Activated naive CD4-positive, alpha-beta T cell treated with anti-CD3 and anti-CD28 coated beads, Interleukin-2, amount 50 U/mL, for 16 hours (primary cell): ENCODE results near the gene KRR1.
A peak's percentile ranks its signal among the peaks of the same experiment; 100 is the strongest.

Experiments
- DNase-seq: peaks from one replicate; pipeline ENCODE4 v3.0.0-alpha.2; 2020

KRR1 gene

DNA sequence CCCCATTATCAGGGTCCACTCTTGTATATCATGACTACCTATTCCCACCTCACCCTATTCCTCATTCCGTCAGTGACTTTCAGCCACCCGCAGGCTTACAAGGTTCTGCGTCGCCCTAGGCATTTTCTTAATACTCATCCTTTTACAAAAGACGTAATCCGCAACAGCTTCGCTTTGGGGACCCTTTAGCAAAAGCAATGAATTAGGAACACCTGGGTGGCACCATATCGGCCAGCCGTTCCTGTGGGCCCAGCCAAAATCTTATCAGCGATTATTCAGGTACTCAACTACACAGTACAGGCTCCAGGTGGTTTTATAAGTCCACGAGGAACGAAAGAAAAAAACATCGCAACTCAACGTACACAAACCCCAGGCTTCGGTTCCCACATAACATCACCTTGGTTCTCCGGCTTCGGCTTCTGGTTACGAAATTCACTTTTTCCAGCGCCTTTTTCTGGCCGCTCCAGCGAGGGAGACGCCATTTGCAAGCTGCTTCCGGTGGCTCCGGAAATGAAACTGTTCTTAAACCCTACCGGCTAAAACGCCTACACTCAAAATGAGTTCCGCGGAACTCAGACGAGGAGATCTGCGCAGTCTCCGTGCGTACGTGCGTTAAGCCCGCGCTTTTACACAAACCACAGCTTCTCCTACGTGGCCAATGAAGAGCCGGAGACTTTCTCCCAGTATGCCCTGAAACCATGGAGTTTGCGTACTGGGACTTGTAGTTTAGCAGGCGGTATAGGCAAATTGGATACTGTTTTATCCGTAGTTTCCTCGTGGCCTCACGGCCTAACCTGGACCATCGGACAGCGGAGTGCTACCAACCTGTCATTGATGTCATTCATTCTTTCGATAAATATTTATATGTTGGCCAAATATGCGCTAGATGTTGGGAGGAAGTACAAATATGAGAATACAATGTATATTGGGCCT is at the start of gene KRR1:
TSS of gene KRR1 (minus strand) at position 494 of the 933 bp plus-strand sequence. CDS start at position 482, 12 bp downstream.
- peak; percentile 87 for DNase-seq

DNA sequence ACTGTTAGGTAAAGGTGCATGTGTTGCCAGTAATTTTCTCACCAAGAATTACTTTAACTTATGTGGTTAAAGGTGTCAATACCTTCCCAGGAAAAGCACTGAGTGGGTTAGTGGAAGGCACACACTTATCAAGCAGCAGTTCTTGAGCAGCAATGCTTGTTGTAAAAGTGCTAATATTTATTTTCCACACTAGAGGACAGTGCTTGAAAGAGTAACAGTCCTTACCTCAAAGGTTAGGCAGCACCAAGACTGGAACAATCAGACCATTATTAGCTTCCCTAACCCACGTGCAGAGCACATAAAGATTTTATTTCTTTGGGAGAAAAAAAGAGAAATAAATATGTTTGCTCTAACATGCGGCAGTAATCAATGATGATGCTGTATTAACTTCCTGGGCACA is 48.8 kb upstream of the KRR1 start:
- DNase-seq, result no peak

DNA sequence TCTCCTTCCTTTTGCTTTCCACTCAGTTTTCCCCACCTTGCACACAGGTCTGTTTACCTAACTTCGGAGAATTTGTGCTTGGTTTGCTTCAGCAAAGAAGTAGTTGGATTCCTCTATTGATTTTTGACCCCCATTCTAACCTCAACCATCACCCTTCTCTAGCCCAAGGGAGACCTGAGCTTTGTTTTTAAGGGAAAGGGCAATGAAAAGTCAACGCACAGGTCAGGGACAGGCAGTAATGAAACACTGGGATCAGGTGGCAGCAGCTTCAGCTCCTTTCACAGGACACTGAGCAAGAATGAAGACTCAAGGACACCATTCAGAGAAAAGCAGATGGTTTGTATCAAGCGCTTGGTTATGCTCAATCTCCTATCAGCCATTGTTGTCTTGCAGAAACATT is 46.9 kb upstream of the KRR1 start:
- DNase-seq, result no peak

DNA sequence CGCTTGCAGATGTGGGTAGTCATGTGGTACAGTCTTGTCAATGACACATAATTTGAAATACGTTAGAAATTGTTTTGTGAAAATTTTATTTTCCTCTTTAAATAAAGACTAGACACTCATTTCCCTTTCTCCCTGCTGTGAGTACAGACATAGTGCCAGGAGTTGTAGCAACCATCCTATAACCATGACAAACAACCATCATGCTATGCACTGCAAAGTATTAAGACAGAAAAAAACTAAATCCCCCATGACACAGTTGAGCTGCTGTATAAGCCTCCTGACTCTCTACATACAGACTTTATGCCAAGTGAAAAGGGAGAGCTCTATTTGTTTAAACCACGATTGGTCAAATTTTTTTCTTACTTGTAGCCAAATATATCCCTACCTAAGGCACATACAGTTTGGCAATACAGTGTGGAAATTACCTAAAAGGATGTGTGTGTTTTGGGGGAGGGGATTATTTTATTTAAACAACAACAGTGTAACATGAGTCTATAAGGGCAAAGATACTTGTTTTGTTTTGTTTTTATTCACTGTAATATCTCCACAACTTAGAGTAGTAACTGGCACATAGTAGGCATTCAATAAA is 45.0 kb upstream of the KRR1 start:
- DNase-seq, result no peak

GRCh38 chr12:75554556-75554880 is 43.1 kb upstream of the KRR1 start:
- no peak for DNase-seq

- DNase-seq, result no peak
These were observed 42.6 kb upstream of the KRR1 start for GRCh38 chr12:75553836-75554555.

DNA sequence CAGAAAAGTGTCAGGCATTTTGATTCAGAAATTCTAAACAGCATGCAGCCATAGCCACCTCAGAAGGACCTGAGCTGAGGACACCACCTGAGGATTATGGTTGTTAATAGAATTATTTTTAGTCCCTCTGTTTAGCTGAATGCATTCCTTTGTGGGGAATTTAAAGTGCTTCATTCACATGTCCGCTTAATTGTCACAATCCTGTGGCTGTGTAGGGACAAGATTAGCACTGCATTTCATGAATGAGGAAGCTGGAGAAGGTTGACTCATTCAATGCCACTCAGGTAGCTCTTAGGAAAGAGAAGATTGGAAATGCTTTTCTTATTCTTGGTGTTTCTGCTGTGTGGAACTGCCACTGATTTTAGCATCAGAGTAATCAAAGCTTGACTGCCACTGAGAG is 42.0 kb upstream of the KRR1 start:
- no peak for DNase-seq

GRCh38 chr12:75551477-75551876 is 40.1 kb upstream of the KRR1 start:
- DNase-seq, result no peak

- DNase-seq, result no peak
These were observed 39.2 kb upstream of the KRR1 start for GRCh38 chr12:75550401-75551240.

- DNase-seq, result no peak
These were observed 38.6 kb upstream of the KRR1 start for GRCh38 chr12:75549989-75550388.

- DNase-seq, result no peak
These were observed 37.5 kb upstream of the KRR1 start for GRCh38 chr12:75548879-75549278.

DNA sequence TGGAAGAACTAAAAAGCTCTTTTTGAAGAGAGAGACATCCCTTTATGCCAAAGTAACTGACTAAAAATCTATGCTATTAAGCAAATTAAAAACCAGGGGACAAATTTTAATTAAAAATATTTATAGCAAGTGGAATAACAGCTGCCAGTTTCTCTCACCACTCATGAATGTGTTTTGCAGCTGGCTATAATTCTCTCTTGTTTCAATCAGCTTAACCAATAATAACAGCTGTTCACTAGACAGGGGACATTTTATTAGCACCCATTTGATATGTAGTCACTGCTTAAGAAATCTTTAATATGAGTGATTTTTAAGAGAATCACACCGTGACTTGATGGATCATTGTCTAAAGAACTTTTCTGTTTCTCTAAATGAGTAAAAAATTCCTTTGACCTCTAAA is 34.2 kb upstream of the KRR1 start:
- DNase-seq, result no peak

DNA sequence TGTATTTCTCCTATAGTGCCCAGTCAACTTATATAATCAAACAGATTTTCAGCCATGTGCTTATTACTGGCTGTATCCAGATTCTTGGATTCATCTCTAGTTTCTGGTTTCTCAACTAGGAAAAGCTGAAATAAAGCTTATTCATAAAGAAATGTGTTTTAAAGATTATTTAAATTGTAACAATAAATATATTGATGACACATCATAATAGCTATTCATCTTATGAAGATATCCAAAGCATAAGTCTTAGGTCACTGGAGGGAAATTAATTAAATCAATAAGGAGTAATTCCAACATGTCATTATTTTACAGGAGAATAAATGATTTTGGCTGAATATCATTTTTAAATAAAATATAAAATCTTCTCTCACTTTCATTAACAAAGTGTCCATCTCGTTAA is 32.1 kb upstream of the KRR1 start:
- DNase-seq, result no peak

DNA sequence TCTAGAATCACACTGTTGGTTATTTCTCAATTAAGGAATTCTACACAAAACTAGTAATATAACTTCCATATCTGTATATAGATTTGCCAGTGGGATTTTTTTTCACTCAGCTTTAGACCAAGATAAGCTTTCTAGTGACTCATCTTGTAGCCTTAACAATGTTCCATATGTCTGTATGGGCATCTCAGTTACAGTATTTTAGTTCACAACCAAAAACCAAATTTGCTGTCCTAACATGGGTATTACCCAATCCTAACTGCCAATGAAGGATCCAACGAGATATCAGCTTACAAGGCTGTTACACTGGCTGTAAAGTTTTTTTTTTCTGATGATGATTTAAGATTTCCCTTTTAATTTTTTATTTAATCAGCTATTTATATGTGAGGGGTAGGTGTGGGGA is 31.5 kb upstream of the KRR1 start:
- DNase-seq, result no peak

DNA sequence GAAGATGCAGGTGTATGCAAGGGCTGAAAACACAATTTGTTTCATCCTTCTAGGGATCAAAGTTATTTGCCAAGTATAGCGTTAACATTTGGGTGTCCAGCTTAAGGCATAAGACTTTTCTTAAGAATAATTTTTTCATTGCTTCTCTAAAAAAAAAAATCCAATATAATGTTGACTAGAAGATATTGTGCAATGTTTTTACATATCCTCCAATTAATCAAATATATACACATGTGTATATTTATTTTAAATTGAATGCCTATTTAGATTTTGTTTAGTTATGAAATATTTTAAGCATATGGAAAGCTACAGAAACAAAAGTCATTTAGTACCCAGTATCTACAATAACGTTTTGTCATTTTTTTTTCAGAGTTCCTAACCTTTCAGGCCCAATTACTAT is 28.5 kb upstream of the KRR1 start:
- no peak for DNase-seq

- DNase-seq, result no peak
These were observed 21.8 kb upstream of the KRR1 start for GRCh38 chr12:75533239-75533638.

DNA sequence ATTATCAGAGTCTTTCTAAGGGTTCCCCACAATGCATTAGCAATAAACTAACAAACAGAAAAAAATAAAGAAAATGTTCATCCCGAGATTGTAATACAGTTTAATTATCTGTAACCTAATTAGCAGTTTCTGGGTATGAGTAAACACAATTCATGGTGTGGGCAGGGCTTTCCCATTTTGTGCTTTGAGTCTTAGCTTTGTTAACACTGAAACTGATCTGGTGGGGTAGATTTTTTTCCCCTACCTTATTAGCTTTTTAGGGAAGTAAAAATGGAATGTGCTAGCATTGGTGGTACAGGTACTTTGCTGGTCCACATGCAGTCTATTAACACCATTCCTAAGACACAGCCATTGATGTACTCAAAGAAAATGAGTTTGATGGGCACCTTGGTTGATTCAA is 18.4 kb upstream of the KRR1 start:
- no peak for DNase-seq

- no peak for DNase-seq
These were observed 17.9 kb upstream of the KRR1 start for GRCh38 chr12:75529316-75529715.

DNA sequence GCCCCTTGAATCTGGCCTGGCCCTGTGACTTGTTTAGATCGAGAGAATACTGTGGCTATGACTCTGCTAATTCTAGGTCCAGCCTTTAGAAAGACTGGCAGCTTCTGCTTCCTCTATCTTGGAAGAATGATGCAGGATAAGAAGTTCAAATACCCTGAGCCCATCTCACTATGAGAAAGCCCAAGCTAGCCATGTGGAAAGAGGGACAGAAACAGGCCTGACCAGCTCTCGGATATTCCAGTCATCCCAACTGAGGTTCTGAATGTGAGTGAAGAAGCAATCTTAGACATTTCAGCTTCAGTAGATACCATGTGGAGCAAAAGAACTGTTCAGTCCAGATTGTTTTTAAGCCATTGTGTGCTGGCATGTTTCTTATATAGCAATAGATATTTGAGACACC is 17.3 kb upstream of the KRR1 start:
- no peak for DNase-seq

- no peak for DNase-seq
These were observed 16.9 kb upstream of the KRR1 start for GRCh38 chr12:75528272-75528671.

DNA sequence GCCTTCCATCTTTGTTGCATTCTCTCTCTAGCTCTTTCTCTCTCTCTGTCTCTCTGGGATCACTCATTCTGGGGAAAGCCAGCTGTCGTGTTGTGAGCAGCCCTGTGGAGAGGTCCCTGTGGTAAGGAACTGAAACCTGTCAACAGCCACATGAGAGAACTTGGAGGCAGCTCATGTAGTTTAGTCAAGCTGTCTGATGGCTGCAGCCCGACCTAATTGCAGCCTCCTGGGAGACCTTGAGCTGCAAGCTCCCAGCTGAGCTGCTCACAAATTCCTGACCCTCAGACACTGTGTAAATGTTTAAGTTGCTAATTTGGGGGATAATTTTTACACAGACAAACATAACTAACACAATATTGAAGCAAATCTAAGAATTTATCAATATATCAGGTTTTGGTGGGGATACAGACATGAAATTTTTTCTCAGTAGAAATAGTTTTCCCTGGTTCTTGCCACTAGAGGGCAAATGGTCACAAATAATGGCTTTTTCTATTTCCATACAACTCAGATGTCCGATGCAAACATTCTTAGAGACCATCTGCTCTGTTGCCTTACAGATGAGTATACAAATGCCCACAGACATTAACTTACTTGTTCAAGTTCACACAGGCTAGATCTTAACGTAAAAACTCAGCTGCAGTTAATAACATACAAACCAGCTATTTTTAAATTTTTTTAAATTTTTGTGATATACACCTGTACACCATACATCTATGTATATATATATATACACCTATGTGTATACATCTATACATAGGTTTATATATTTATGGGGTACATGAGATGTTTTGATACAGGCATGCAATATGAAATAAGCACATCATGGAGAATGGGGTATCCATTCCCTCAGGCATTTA is 15.5 kb upstream of the KRR1 start:
- no peak for DNase-seq

DNA sequence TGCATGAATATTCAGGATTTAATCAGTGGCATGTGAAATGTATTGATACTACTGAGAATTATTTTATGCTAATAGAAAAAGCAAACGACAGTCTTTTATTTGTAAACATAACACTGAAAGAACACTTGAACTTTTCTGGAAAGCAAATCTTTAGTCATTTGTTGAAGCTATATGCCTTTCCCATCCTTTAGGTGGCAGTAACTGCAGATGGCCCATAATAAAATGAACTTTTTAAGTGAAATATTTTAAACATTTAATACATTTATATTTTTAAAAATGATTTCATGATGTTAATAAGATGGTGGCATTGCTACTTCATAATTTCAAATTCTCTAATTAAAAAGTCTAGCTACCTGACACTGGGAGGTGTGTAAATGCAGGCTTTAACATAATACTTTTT is 13.9 kb upstream of the KRR1 start:
- no peak for DNase-seq
